Aorta (tissue), 5 donors: Measurements from ENCODE around the gene MYT1. TPM values are rescaled to one million over a fixed set of nuclear protein-coding genes. Genes with fewer than 3 reads are reported as not detected.
"Not testable (repeated sequence)": the region's sequence is repeated elsewhere in the genome, so short reads cannot be mapped to it uniquely, and the experiment has no call there.

Experiments used
- ATAC-seq: fragments of 200-7000 bp; cut with Tn5 transposase; one replicate; pipeline ENCODE4 v1.9.1; 2022; ENCODE audit warnings: moderate library complexity; ENCODE audit not compliant: low FRiP score
- DNase-seq, 2 donors: peaks; one replicate each; pipeline ENCODE4 v3.0.0-alpha.2; 2020
- H3K27ac ChIP-seq, 2 donors: one replicate each; pipeline ENCODE4 v1.5.1; 2013; ENCODE audit warnings: low read length in 2 of 2, mild to moderate bottlenecking in 2 of 2, moderate library complexity in 2 of 2, control low read depth in 1 of 2, inconsistent platforms in 1 of 2, low read depth in 1 of 2
- H3K27me3 ChIP-seq, 2 donors: one replicate each; pipeline ENCODE4 v1.6.1; 2013; ENCODE audit warnings: control low read depth in 1 of 2, low read length in 1 of 2, mild to moderate bottlenecking in 1 of 2, moderate library complexity in 1 of 2; ENCODE audit not compliant: insufficient read depth in 2 of 2, control insufficient read depth in 1 of 2
- H3K36me3 ChIP-seq, 2 donors: one replicate each; pipeline ENCODE4 v1.6.1; 2013; ENCODE audit warnings: control low read depth in 1 of 2, low read length in 1 of 2, mild to moderate bottlenecking in 1 of 2; ENCODE audit not compliant: insufficient read depth in 2 of 2, control insufficient read depth in 1 of 2
- H3K4me1 ChIP-seq, 2 donors: one replicate each; pipeline ENCODE4 v1.6.1; 2013; ENCODE audit warnings: low read length in 2 of 2, control low read depth in 1 of 2, mild to moderate bottlenecking in 1 of 2, moderate library complexity in 1 of 2; ENCODE audit not compliant: insufficient read depth in 2 of 2, control insufficient read depth in 1 of 2
- H3K4me3 ChIP-seq, 2 donors: one replicate each; pipeline ENCODE4 v1.5.1; 2013; ENCODE audit warnings: low read length in 2 of 2, control low read depth in 1 of 2, mild to moderate bottlenecking in 1 of 2
- H3K9me3 ChIP-seq: one replicate; pipeline ENCODE4 v1.6.1; 2013; ENCODE audit warnings: mild to moderate bottlenecking, low read length; ENCODE audit not compliant: control insufficient read depth
- WGBS, 2 donors: extraction: QIAGEN DNeasy Blood & Tissue Kit; methylation state at CpG; one replicate each; pipeline ENCODE4 v1.1.7; 2013; 5-methylcytosine and 5-hydroxymethylcytosine counted together
- intact Hi-C, 2 donors: fragments of 100-400 bp; cut with DNase I; formaldehyde crosslinking; loops; one replicate each; pipeline versions ENCODE4 v1.14.2 to v1.15.0; 2022
- polyA plus RNA-seq, 2 donors: library from polyadenylated mRNA; stranded (reverse); fragments of 200-250 nt; gene quantifications; one replicate each; pipeline ENCODE4 v1.2.3, GENCODE V29; 2013
- total RNA-seq, 2 donors: library from RNA; stranded (reverse); fragmentation: NEBNext Ultra II Directional; extraction: Animal tissue kit (Norgen Biotek cat#: 25700); gene quantifications; one replicate each; pipeline ENCODE4 v1.2.1, GENCODE V29; 2021
- donor health status: healthy with polysubstance abuse.
- donor health status: Bipolar disorder and iron deficiency.
- donor health status: DM: no; HTN: no; CAD: no.
- donor health status: DM: no; HTN: no; CAD: no.
- donor health status: DM: yes; HTN: yes; CAD: no.

The MYT1 gene
- total and polyA plus RNA-seq, 4 donors: not detected

GRCh38 chr20:64230461-64231145 lies 66.4 kb downstream of the MYT1 start:
- ATAC-seq: no peak
- H3K9me3 ChIP-seq: no peaks in the 10 kb centered on the region
- 79 to 81% methylated on average over 22 of the region's 22 CpGs for WGBS, 2 donors
- H3K4me3 ChIP-seq: no peak overlapping the region
- H3K36me3 ChIP-seq: no peaks in the 10 kb centered on the region
- intact Hi-C loops: no loop called here
- H3K4me1 ChIP-seq: no peaks in the 10 kb centered on the region
- no peak overlapping the region for H3K27ac ChIP-seq
- DNase-seq: no peak
- no peaks in the 10 kb centered on the region for H3K27me3 ChIP-seq

GRCh38 chr20:64231621-64232550 lies 67.6 kb downstream of the MYT1 start:
- H3K27me3 ChIP-seq: no peaks in the 10 kb centered on the region
- WGBS, 2 donors: 91 to 92% methylated on average over 27 of the region's 27 CpGs
- intact Hi-C loops: no loop called here
- no peaks in the 10 kb centered on the region for H3K36me3 ChIP-seq
- no peak overlapping the region for H3K27ac ChIP-seq
- H3K9me3 ChIP-seq: no peaks in the 10 kb centered on the region
- H3K4me1 ChIP-seq: no peaks in the 10 kb centered on the region
- no peak for DNase-seq
- ATAC-seq: no peak
- no peak overlapping the region for H3K4me3 ChIP-seq

- WGBS, 2 donors: 80 to 85% methylated on average over 3 of the region's 3 CpGs
- no peaks in the 10 kb centered on the region for H3K27me3 ChIP-seq
- no peaks in the 10 kb centered on the region for H3K36me3 ChIP-seq
- H3K27ac ChIP-seq: no peak overlapping the region
- intact Hi-C loops: no loop called here
- H3K4me3 ChIP-seq: no peak overlapping the region
- no peak for ATAC-seq
- no peaks in the 10 kb centered on the region for H3K9me3 ChIP-seq
- peak in 1 of 2 donors; percentile 17 for DNase-seq
- H3K4me1 ChIP-seq: no peaks in the 10 kb centered on the region
Observed at GRCh38 chr20:64232794-64233193, 68.5 kb downstream of the MYT1 start.

GRCh38 chr20:64233725-64234124 lies 69.5 kb downstream of the MYT1 start:
- 4 to 10% methylated on average over 5 of the region's 5 CpGs for WGBS, 2 donors
- H3K9me3 ChIP-seq: no peaks in the 10 kb centered on the region
- H3K27me3 ChIP-seq: no peaks in the 10 kb centered on the region
- no peaks in the 10 kb centered on the region for H3K36me3 ChIP-seq
- H3K27ac ChIP-seq: no peak overlapping the region
- DNase-seq (peak; percentile 43 to 55), ATAC-seq (no peak)
- intact Hi-C loops: no loop called here
- H3K4me1 ChIP-seq: no peaks in the 10 kb centered on the region
- H3K4me3 ChIP-seq: no peak overlapping the region

GRCh38 chr20:64234291-64234791 lies 70.1 kb downstream of the MYT1 start:
- WGBS, 2 donors: 89 to 90% methylated on average over 11 of the region's 11 CpGs
- H3K27ac ChIP-seq: no peak overlapping the region
- H3K4me1 ChIP-seq: no peaks in the 10 kb centered on the region
- ATAC-seq (no peak), DNase-seq (peak; percentile 33 to 58)
- intact Hi-C loops: no loop called here
- H3K4me3 ChIP-seq: no peak overlapping the region
- no peaks in the 10 kb centered on the region for H3K9me3 ChIP-seq
- no peaks in the 10 kb centered on the region for H3K36me3 ChIP-seq
- no peaks in the 10 kb centered on the region for H3K27me3 ChIP-seq

GRCh38 chr20:64234921-64235565 lies 70.8 kb downstream of the MYT1 start:
- H3K4me3 ChIP-seq, intact Hi-C loops, H3K4me1 ChIP-seq, H3K9me3 ChIP-seq, H3K27me3 ChIP-seq, H3K36me3 ChIP-seq, H3K27ac ChIP-seq, ATAC-seq: not testable (repeated sequence)
- WGBS, 2 donors: 93 to 96% methylated on average over 7 to 17 of the region's 17 CpGs
- peak; percentile 28 to 33 for DNase-seq

GRCh38 chr20:64236137-64237088 lies 72.2 kb downstream of the MYT1 start:
- Histone ChIP-seq H3K4me3 (no peak overlapping the region), H3K36me3 (no peaks in the 10 kb centered on the region), H3K4me1 (no peaks in the 10 kb centered on the region), H3K27me3 (no peaks in the 10 kb centered on the region), H3K9me3 (no peaks in the 10 kb centered on the region), H3K27ac (no peak overlapping the region)
- 89% methylated on average over 24 to 27 of the region's 27 CpGs for WGBS, 2 donors
- intact Hi-C loops: no loop called here
- ATAC-seq (no peak), DNase-seq (peak; percentile 14 to 41)

GRCh38 chr20:64237316-64237715 lies 73.1 kb downstream of the MYT1 start:
- 90% methylated on average over 17 of the region's 17 CpGs for WGBS, 2 donors
- Histone ChIP-seq H3K4me1 (no peaks in the 10 kb centered on the region), H3K9me3 (no peaks in the 10 kb centered on the region), H3K27me3 (no peaks in the 10 kb centered on the region), H3K4me3 (no peak overlapping the region), H3K36me3 (no peaks in the 10 kb centered on the region), H3K27ac (no peak overlapping the region)
- ATAC-seq: no peak
- peak in 1 of 2 donors; percentile 66 for DNase-seq
- intact Hi-C loops: no loop called here
